ENCODE data around the gene CYP2C19. TPM values are rescaled to one million over a fixed set of nuclear protein-coding genes. Genes with fewer than 3 reads are reported as not detected.
"Not testable (repeated sequence)": the region's sequence is repeated elsewhere in the genome, so short reads cannot be mapped to it uniquely, and the experiment has no call there.

The CYP2C19 gene
- total and polyA plus RNA-seq, 5 donors from 2014 or later = not detected

- H3K9me3 Mint-ChIP-seq = peaks cover 0 to 10% (median 5%) of the 10 kb centered on the region in 7 donors
- no peaks in the 10 kb centered on the region for H3K27me3 Mint-ChIP-seq
Observed at GRCh38 chr10:94879214-94879613, 116.7 kb downstream of the CYP2C19 start.

GRCh38 chr10:94889123-94889522 is 126.6 kb downstream of the CYP2C19 start:
- Mint-ChIP-seq H3K4me1 (no peaks in the 10 kb centered on the region), H3K36me3 (no peaks in the 10 kb centered on the region), H3K27me3 (no peaks in the 10 kb centered on the region), H3K4me3 (no peak overlapping the region), H3K27ac (no peak overlapping the region), H3K9me3 (peaks cover 0 to 17% (median 2%) of the 10 kb centered on the region in 7 donors)
- H3K4me3 ChIP-seq (ENCODE audit: low read depth, low read length) = no peak overlapping the region
- DNase-seq (no peak), ATAC-seq (ENCODE audit: low read depth in 2 of 2) (no peak)
- H3K4me1 ChIP-seq (ENCODE audit: control insufficient read depth, insufficient read depth, low read length, poor library complexity, severe bottlenecking) = no peaks in the 10 kb centered on the region
- no peaks in the 10 kb centered on the region for H3K9me3 ChIP-seq (ENCODE audit: control insufficient read depth in 2 of 2, low read length in 2 of 2)
- no peaks in the 10 kb centered on the region for H3K27me3 ChIP-seq (ENCODE audit: control insufficient read depth, insufficient read depth, low read length)
- no peaks in the 10 kb centered on the region for H3K36me3 ChIP-seq (ENCODE audit: control insufficient read depth, insufficient read depth, low read length)
- H3K27ac ChIP-seq (ENCODE audit: insufficient read depth, low read length, poor library complexity, severe bottlenecking) = no peak overlapping the region

More at GRCh38 chr10:94879214-94879613, 116.7 kb downstream of the CYP2C19 start:
- no peaks in the 10 kb centered on the region for H3K27me3 ChIP-seq (ENCODE audit: control insufficient read depth, insufficient read depth, low read length)
- H3K4me1 Mint-ChIP-seq = no peaks in the 10 kb centered on the region
- H3K27ac Mint-ChIP-seq = no peak overlapping the region
- no peaks in the 10 kb centered on the region for H3K9me3 ChIP-seq (ENCODE audit: control insufficient read depth in 2 of 2, low read length in 2 of 2)
- H3K4me1 ChIP-seq (ENCODE audit: control insufficient read depth, insufficient read depth, low read length, poor library complexity, severe bottlenecking) = no peaks in the 10 kb centered on the region
- H3K4me3 ChIP-seq (ENCODE audit: low read depth, low read length) = no peak overlapping the region
- H3K36me3 Mint-ChIP-seq = no peaks in the 10 kb centered on the region
- H3K36me3 ChIP-seq (ENCODE audit: control insufficient read depth, insufficient read depth, low read length) = no peaks in the 10 kb centered on the region
- DNase-seq = no peak
- H3K4me3 Mint-ChIP-seq = no peak overlapping the region
- no peak overlapping the region for H3K27ac ChIP-seq (ENCODE audit: insufficient read depth, low read length, poor library complexity, severe bottlenecking)
- no peak for ATAC-seq (ENCODE audit: low read depth in 2 of 2)

- Mint-ChIP-seq H3K36me3 (no peaks in the 10 kb centered on the region), H3K4me1 (no peaks in the 10 kb centered on the region), H3K27me3 (no peaks in the 10 kb centered on the region), H3K4me3 (no peak overlapping the region), H3K9me3 (peaks cover 0 to 17% (median 4%) of the 10 kb centered on the region in 7 donors), H3K27ac (no peak overlapping the region)
- ATAC-seq (ENCODE audit: low read depth in 2 of 2) (no peak), DNase-seq (no peak)
- Histone ChIP-seq H3K4me1 (ENCODE audit: control insufficient read depth, insufficient read depth, low read length, poor library complexity, severe bottlenecking) (no peaks in the 10 kb centered on the region), H3K27me3 (ENCODE audit: control insufficient read depth, insufficient read depth, low read length) (no peaks in the 10 kb centered on the region), H3K9me3 (ENCODE audit: control insufficient read depth in 2 of 2, low read length in 2 of 2) (no peaks in the 10 kb centered on the region), H3K4me3 (ENCODE audit: low read depth, low read length) (no peak overlapping the region), H3K36me3 (ENCODE audit: control insufficient read depth, insufficient read depth, low read length) (no peaks in the 10 kb centered on the region), H3K27ac (ENCODE audit: insufficient read depth, low read length, poor library complexity, severe bottlenecking) (no peak overlapping the region)
Observed at GRCh38 chr10:94890264-94891022, 128.0 kb downstream of the CYP2C19 start.

- not testable (repeated sequence) for ATAC-seq (ENCODE audit: low read depth in 2 of 2); DNase-seq; H3K27me3 ChIP-seq (ENCODE audit: control insufficient read depth, insufficient read depth, low read length); H3K4me1 Mint-ChIP-seq; H3K27ac ChIP-seq (ENCODE audit: insufficient read depth, low read length, poor library complexity, severe bottlenecking); H3K9me3 ChIP-seq (ENCODE audit: control insufficient read depth in 2 of 2, low read length in 2 of 2); H3K36me3 ChIP-seq (ENCODE audit: control insufficient read depth, insufficient read depth, low read length); H3K36me3 Mint-ChIP-seq; H3K4me3 ChIP-seq (ENCODE audit: low read depth, low read length); H3K27me3 Mint-ChIP-seq; H3K4me3 Mint-ChIP-seq; H3K27ac Mint-ChIP-seq; H3K4me1 ChIP-seq (ENCODE audit: control insufficient read depth, insufficient read depth, low read length, poor library complexity, severe bottlenecking)
- peaks cover 0 to 15% (median 3%) of the 10 kb centered on the region in 7 donors for H3K9me3 Mint-ChIP-seq
Observed at GRCh38 chr10:94898414-94898813, 135.9 kb downstream of the CYP2C19 start.

- H3K4me1 Mint-ChIP-seq = no peaks in the 10 kb centered on the region
- no peak overlapping the region for H3K27ac Mint-ChIP-seq
- no peak overlapping the region for H3K4me3 ChIP-seq (ENCODE audit: low read depth, low read length)
- peaks cover 0 to 10% (median 2%) of the 10 kb centered on the region in 7 donors for H3K9me3 Mint-ChIP-seq
- no peaks in the 10 kb centered on the region for H3K4me1 ChIP-seq (ENCODE audit: control insufficient read depth, insufficient read depth, low read length, poor library complexity, severe bottlenecking)
- no peak overlapping the region for H3K27ac ChIP-seq (ENCODE audit: insufficient read depth, low read length, poor library complexity, severe bottlenecking)
- no peak for DNase-seq
- H3K36me3 Mint-ChIP-seq = no peaks in the 10 kb centered on the region
- H3K36me3 ChIP-seq (ENCODE audit: control insufficient read depth, insufficient read depth, low read length) = no peaks in the 10 kb centered on the region
- H3K27me3 ChIP-seq (ENCODE audit: control insufficient read depth, insufficient read depth, low read length) = no peaks in the 10 kb centered on the region
- no peak for ATAC-seq (ENCODE audit: low read depth in 2 of 2)
- no peak overlapping the region for H3K4me3 Mint-ChIP-seq
- no peaks in the 10 kb centered on the region for H3K9me3 ChIP-seq (ENCODE audit: control insufficient read depth in 2 of 2, low read length in 2 of 2)
- no peaks in the 10 kb centered on the region for H3K27me3 Mint-ChIP-seq
Observed at GRCh38 chr10:94902080-94902479, 139.6 kb downstream of the CYP2C19 start.

GRCh38 chr10:94902570-94902969 is 140.1 kb downstream of the CYP2C19 start:
- Mint-ChIP-seq H3K27ac (no peak overlapping the region), H3K4me1 (no peaks in the 10 kb centered on the region), H3K4me3 (no peak overlapping the region), H3K9me3 (peaks cover 0 to 10% (median 2%) of the 10 kb centered on the region in 7 donors), H3K27me3 (no peaks in the 10 kb centered on the region), H3K36me3 (no peaks in the 10 kb centered on the region)
- ATAC-seq (ENCODE audit: low read depth in 2 of 2) (no peak), DNase-seq (no peak)
- Histone ChIP-seq H3K36me3 (ENCODE audit: control insufficient read depth, insufficient read depth, low read length) (no peaks in the 10 kb centered on the region), H3K27ac (ENCODE audit: insufficient read depth, low read length, poor library complexity, severe bottlenecking) (no peak overlapping the region), H3K27me3 (ENCODE audit: control insufficient read depth, insufficient read depth, low read length) (no peaks in the 10 kb centered on the region), H3K4me3 (ENCODE audit: low read depth, low read length) (no peak overlapping the region), H3K4me1 (ENCODE audit: control insufficient read depth, insufficient read depth, low read length, poor library complexity, severe bottlenecking) (no peaks in the 10 kb centered on the region), H3K9me3 (ENCODE audit: control insufficient read depth in 2 of 2, low read length in 2 of 2) (no peaks in the 10 kb centered on the region)

Other genes with a start within 250 kb of the CYP2C19 start
- 47.7 TPM for gene HELLS, start 216.9 kb upstream of the CYP2C19 start, total RNA-seq
- gene HELLS, start 216.9 kb upstream of the CYP2C19 start, polyA plus RNA-seq = 10 to 100 TPM in 2 of 4 donors, 1 to 10 TPM in 2; 9.2 to 21.5 (median 11.9) TPM
- not detected for gene CYP2C18, start 79.0 kb upstream of the CYP2C19 start, total RNA-seq
- gene CYP2C18, start 79.0 kb upstream of the CYP2C19 start, polyA plus RNA-seq = not detected
- gene CYP2C9, start 176.0 kb downstream of the CYP2C19 start, total RNA-seq = not detected
- gene CYP2C9, start 176.0 kb downstream of the CYP2C19 start, polyA plus RNA-seq = not detected